Measurements from ENCODE around the gene MS4A5. TPM values are rescaled to one million over a fixed set of nuclear protein-coding genes. Genes with fewer than 3 reads are reported as not detected.

The MS4A5 gene
- total and polyA plus RNA-seq, 2 donors (not counting 3 experiments of a cell fraction or from before 2014, with no cell fraction given): not detected

- Histone ChIP-seq H4K20me1 (replicated peaks; ENCODE audit: control insufficient read depth, extremely low read depth, insufficient read depth, low read length) (no peaks in the 10 kb centered on the region), H3K4me3 (replicated peaks in 1 of 3; ENCODE audit: insufficient read depth in 1 of 3, low read depth in 1 of 3, low read length in 3 of 3) (no peak overlapping the region), H3K79me2 (ENCODE audit: control insufficient read depth, insufficient read depth, low read length) (no peaks in the 10 kb centered on the region), H3K4me2 (ENCODE audit: insufficient read depth, low read length) (no peak overlapping the region), H3K9me3 (replicated peaks; ENCODE audit: control insufficient read depth, insufficient read depth, low read length) (no peaks in the 10 kb centered on the region), H3K9ac (replicated peaks; ENCODE audit: extremely low read depth, insufficient read depth, low read length) (no peak overlapping the region), H3K9me1 (replicated peaks; ENCODE audit: control insufficient read depth, extremely low read depth, insufficient read depth, low read length) (no peaks in the 10 kb centered on the region), H3K27me3 (ENCODE audit: control insufficient read depth in 2 of 2, insufficient read depth in 2 of 2, low read length in 2 of 2) (no peaks in the 10 kb centered on the region), H3K4me1 (ENCODE audit: control insufficient read depth, extremely low read depth, insufficient read depth, low read length) (no peaks in the 10 kb centered on the region), H3K27ac (ENCODE audit: insufficient read depth, low read depth, low read length) (no peak overlapping the region), H2AFZ (ENCODE audit: low read depth, low read length) (no peak overlapping the region), H3K36me3 (ENCODE audit: control insufficient read depth in 2 of 2, extremely low read depth in 1 of 2, insufficient read depth in 2 of 2, low read length in 2 of 2) (no peaks in the 10 kb centered on the region)
- intact Hi-C loops (cut with micrococcal nuclease): no loop called here
- dilution Hi-C loops (cut with MboI; ENCODE audit: extremely low pct_ligation_motif_present, low sequenced_read_pairs): no loop called here
- no TSS peak for BruUV-seq (replicated peaks)
- FAIRE-seq: no peak
- no peak for TF ChIP-seq CTCF (IDR thresholded peaks at IDR 0.05; ENCODE audit: extremely low read depth in 1 of 2, insufficient read depth in 1 of 2, low read depth in 1 of 2, low read length in 2 of 2)
- no peak for TF ChIP-seq FOS (IDR thresholded peaks at IDR 0.05; ENCODE audit: borderline replicate concordance, insufficient read depth, low read length)
- TF ChIP-seq MAX (IDR thresholded peaks at IDR 0.05; ENCODE audit: insufficient read depth, insufficient read length): no peak
- TF ChIP-seq POLR2AphosphoS5 (IDR thresholded peaks at IDR 0.05; ENCODE audit: insufficient read depth, low read depth, low read length): no peak
- no peak for TF ChIP-seq EZH2 (IDR thresholded peaks at IDR 0.05; ENCODE audit: borderline replicate concordance, low read depth, low read length, severe bottlenecking)
- ChIA-PET CTCF (no interaction called here), POLR2A (no interaction called here)
- DNase-seq (ENCODE audit: low read depth, low spot score): no peak
These were observed 30.0 kb downstream of the MS4A5 start for GRCh38 chr11:60459345-60459744.

- ChIA-PET CTCF (no interaction called here), POLR2A (no interaction called here)
- H3K4me2 ChIP-seq (ENCODE audit: insufficient read depth, low read length): no peak overlapping the region
- H3K9me3 ChIP-seq (replicated peaks; ENCODE audit: control insufficient read depth, insufficient read depth, low read length): no peaks in the 10 kb centered on the region
- H3K36me3 ChIP-seq (ENCODE audit: control insufficient read depth in 2 of 2, extremely low read depth in 1 of 2, insufficient read depth in 2 of 2, low read length in 2 of 2): no peaks in the 10 kb centered on the region
- FAIRE-seq: no peak
- H3K27me3 ChIP-seq (ENCODE audit: control insufficient read depth in 2 of 2, insufficient read depth in 2 of 2, low read length in 2 of 2): no peaks in the 10 kb centered on the region
- no peaks in the 10 kb centered on the region for H4K20me1 ChIP-seq (replicated peaks; ENCODE audit: control insufficient read depth, extremely low read depth, insufficient read depth, low read length)
- no peaks in the 10 kb centered on the region for H3K79me2 ChIP-seq (ENCODE audit: control insufficient read depth, insufficient read depth, low read length)
- H3K4me1 ChIP-seq (ENCODE audit: control insufficient read depth, extremely low read depth, insufficient read depth, low read length): no peaks in the 10 kb centered on the region
- intact Hi-C loops (cut with micrococcal nuclease) (no loop called here), dilution Hi-C loops (cut with MboI; ENCODE audit: extremely low pct_ligation_motif_present, low sequenced_read_pairs) (no loop called here)
- BruUV-seq (replicated peaks): no TSS peak
- H3K27ac ChIP-seq (ENCODE audit: insufficient read depth, low read depth, low read length): no peak overlapping the region
- no peak overlapping the region for H3K4me3 ChIP-seq (replicated peaks in 1 of 3; ENCODE audit: insufficient read depth in 1 of 3, low read depth in 1 of 3, low read length in 3 of 3)
- no peak for TF ChIP-seq POLR2A (IDR thresholded peaks at IDR 0.05; ENCODE audit: low read depth, low read length)
- TF ChIP-seq FOS (IDR thresholded peaks at IDR 0.05; ENCODE audit: borderline replicate concordance, insufficient read depth, low read length): no peak
- no peak for TF ChIP-seq MAX (IDR thresholded peaks at IDR 0.05; ENCODE audit: insufficient read depth, insufficient read length)
- TF ChIP-seq JUN (IDR thresholded peaks at IDR 0.05; ENCODE audit: borderline replicate concordance, insufficient read depth, insufficient read length, low read depth): no peak
- no peak for TF ChIP-seq CTCF (IDR thresholded peaks at IDR 0.05; ENCODE audit: extremely low read depth in 1 of 2, insufficient read depth in 1 of 2, low read depth in 1 of 2, low read length in 2 of 2)
- TF ChIP-seq MYC (IDR thresholded peaks at IDR 0.05; ENCODE audit: low read depth, low read length): no peak
- no peak for TF ChIP-seq POLR2AphosphoS5 (IDR thresholded peaks at IDR 0.05; ENCODE audit: insufficient read depth, low read depth, low read length)
- no peak for TF ChIP-seq EZH2 (IDR thresholded peaks at IDR 0.05; ENCODE audit: borderline replicate concordance, low read depth, low read length, severe bottlenecking)
- TF ChIP-seq GATA2 (IDR thresholded peaks at IDR 0.05; ENCODE audit: insufficient read depth, insufficient read length, low read depth, low read length): no peak
- no peak overlapping the region for H3K9ac ChIP-seq (replicated peaks; ENCODE audit: extremely low read depth, insufficient read depth, low read length)
- no peak for DNase-seq (ENCODE audit: low read depth, low spot score)
- no peak overlapping the region for H2AFZ ChIP-seq (ENCODE audit: low read depth, low read length)
- H3K9me1 ChIP-seq (replicated peaks; ENCODE audit: control insufficient read depth, extremely low read depth, insufficient read depth, low read length): no peaks in the 10 kb centered on the region
These were observed 39.5 kb downstream of the MS4A5 start for GRCh38 chr11:60468829-60469228.

All from endothelial cell of umbilical vein (primary cell).